Hematopoietic multipotent progenitor cell treated with erythropoietin and hydrocortisone succinate and interleukin-3 and kit ligand, for 17 days (in vitro differentiated cells): Measurements from ENCODE around the gene ADAMTSL2.

Experiments
- DNase-seq: peaks from one replicate; pipeline ENCODE4 v3.0.0-alpha.2; 2015; ENCODE audit warnings: low spot score

ADAMTSL2 gene

DNA sequence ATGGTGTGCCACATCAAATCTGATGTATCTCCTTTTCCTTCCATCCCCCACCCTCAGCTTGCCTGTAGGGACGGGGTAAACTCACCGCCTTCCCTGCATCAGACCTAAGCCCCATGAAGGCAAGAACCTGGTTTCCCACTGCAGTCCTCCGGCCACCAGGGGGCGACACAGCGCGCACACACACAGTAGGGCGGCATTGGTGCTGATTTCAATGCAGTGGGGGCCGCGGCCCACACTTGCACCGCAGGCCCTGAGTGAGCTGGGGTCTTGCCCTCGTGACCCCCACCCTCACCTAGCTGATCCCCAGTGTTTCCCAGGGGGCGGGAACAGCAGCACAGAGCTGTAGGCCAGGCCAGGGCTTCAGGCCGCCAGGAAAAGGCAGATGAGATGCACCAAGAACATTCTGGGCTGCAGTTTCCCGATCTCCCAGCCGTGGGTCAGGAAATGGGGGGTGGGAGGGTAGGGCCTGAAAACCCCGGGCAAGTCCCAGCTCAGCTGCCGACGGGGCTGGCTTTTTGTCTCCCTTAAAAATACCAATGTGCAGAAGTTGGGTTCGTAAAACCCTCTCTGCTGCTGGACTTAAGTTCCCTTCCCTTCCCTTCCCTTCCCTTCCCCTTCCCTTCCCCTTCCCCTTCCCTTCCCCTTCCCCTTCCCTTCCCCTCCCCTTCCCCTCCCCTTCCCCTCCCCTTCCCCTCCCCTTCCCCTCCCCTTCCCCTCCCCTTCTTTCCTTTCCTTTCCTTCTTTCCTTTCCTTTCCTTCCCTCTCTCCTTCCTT, 55.1 kb downstream of the ADAMTSL2 start:
- peak; percentile 38 for DNase-seq

DNA sequence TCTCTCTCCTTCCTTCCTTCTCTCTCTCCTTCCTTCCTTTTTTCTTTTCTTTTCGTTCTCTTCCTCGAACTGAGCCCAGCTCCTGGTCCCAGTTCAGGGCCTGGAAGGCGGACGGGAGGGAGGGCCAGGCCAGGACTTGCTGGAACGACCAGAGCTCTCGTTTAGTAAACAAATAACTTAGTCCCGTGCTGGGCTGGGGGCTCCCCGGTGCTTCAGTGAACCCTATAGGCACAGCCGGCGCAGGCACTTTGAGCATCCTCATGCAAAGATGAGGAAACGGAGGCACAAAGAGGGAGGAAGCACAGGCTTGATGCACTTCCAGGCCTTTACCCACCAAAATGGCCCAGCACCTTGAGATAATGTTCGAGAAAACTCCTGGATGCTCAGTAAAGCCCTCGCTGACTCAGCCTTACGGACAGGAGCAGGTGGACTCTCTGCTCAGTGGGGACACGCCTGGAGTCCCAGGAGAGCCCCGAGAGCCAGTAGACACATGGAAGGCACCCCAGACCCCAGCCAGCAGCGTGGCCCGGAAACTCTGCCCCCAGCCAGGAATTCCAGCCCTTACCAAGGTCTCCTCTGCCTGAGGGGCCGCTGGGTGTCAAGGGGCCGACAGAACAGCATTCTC, 55.8 kb downstream of the ADAMTSL2 start:
- no peak for DNase-seq

DNA sequence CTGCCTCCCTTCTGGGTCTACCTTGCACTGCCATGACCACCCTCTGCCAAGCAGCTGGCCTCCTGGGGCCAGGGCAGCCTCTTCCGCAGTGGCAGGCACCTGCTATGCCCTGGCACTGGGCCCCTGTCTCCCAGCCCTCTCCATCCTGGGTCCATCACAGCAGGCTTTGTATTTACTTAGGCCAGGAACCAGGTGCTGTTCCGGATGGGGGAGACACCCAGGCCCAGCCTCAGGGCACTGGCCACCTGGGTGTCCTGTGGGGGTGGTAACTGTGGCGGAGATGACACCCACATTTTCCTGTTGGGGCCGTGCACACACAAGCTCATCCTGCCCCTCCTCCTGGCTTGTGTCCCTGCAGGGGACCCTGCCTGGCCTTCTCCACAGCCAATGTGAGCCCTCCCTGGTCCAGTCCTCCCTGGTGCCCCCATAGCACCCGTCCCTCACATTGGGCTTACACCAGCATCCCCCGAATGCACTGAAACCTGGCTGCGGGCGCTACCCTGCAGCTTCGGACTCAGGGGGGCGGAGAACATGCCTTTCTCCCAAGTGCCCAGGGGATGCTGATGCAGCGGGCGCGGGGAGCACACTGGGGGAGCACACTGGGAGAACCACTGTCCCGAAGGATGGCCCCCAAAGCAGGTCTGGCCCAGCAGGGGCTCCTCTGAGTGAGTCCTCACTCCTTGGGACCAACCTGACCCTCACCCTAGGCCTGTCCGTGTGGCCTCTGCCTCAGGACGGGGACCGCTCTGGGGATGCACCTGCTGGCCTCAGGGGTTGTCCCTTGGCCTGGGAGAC, 56.8 kb downstream of the ADAMTSL2 start:
- no peak for DNase-seq

- no peak for DNase-seq
Measured at GRCh38 chr9:133591985-133592384, 57.5 kb downstream of the ADAMTSL2 start.

DNA sequence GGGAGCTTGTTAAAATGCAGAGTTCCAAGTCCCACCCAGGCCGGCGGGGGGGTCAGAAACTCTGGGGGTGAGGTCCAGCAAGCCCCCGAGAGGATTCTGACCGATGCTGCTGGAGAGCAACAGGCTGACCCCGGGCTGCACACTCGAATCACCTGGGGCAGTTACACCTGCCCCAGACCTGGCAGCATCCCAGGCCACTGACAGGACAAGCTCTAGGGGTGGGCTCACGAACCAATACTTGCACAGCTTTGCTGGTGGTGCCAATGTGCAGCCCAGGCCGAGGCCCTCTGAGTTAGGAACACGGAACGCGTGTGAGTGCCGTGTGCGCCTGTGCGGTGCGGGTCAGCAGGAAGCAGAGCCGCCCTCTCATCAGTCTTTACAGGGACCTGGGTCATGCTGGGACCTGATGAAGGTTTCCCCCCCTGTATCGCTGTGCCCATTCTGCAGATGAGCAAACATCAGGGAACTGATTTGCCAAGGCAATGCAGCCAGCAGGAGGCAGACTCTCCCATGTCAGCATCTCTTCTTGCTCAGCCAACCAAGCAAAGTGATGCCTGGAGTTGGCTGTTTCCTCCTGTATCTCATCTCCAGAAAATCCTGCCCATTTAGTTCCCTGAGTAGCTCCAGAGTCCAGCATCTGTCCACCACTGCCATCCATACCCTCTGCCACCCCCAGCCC, 58.4 kb downstream of the ADAMTSL2 start:
- no peak for DNase-seq

- no peak for DNase-seq
Measured at GRCh38 chr9:133593587-133594253, 59.2 kb downstream of the ADAMTSL2 start.

- no peak for DNase-seq
Measured at GRCh38 chr9:133594310-133594709, 59.8 kb downstream of the ADAMTSL2 start.

GRCh38 chr9:133595910-133596309, 61.4 kb downstream of the ADAMTSL2 start:
- no peak for DNase-seq

GRCh38 chr9:133597316-133597957, 62.9 kb downstream of the ADAMTSL2 start:
- no peak for DNase-seq

DNA sequence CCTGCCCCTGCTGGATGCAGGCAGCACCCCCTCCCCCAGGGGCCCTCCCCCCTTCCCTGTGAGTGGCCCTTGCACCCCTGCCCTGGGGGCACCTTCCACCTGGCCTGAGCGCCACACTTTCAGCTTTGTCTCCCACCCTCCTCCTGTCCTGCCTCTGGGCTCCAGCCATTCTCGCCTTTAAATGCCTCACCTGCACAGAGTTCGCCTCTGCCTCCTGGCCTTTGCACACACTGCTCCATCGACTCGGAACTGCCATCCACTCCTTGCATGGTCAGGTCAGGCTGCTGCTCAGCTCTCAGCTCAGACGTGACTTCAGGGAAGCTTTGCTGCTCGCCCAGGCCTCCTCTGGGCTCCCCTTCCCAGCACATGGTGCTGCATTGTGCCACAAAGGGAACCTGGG, 64.5 kb downstream of the ADAMTSL2 start:
- no peak for DNase-seq

- no peak for DNase-seq
Measured at GRCh38 chr9:133599470-133600173, 65.1 kb downstream of the ADAMTSL2 start.

- DNase-seq, result no peak
Measured at GRCh38 chr9:133600739-133601138, 66.2 kb downstream of the ADAMTSL2 start.

DNA sequence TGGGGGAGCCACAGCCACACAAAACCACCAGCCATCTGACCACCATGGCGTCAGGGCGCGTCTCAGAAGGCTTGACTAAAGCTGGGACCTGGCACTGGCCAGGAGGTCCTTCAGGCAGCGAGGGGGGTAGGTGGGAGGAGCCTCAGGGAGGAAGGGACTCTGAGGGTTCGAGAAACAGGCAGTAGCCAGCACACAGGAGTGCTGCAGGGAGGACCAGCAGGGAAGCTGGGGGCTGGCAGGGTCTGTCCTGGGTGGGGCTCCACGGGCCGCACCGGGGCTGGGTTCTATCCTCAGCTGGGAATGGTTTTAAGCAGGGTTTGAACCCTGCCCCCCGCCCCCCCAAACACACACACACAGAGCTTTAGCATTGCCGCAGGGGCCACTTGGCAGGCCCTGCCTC, 67.2 kb downstream of the ADAMTSL2 start:
- no peak for DNase-seq

DNA sequence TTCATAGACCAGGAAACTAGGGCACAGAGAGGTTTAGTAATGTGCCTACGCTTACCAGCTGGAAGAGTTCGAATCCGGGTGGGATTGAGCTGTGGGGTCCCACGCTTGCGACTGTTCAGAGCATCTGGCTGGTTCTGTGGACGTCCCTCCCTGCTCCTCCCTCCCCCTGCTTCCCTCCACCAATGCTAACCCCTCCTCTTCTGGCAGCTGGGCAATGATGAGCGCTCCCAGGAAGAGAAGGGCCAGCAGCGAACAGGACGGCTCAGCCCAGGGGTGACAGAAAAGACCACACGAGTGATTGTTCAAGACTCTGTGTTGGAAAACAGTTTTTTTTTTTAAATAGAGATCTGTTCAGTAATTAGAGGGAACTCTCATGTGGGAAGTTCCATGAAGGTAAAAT, 67.8 kb downstream of the ADAMTSL2 start:
- no peak for DNase-seq

DNA sequence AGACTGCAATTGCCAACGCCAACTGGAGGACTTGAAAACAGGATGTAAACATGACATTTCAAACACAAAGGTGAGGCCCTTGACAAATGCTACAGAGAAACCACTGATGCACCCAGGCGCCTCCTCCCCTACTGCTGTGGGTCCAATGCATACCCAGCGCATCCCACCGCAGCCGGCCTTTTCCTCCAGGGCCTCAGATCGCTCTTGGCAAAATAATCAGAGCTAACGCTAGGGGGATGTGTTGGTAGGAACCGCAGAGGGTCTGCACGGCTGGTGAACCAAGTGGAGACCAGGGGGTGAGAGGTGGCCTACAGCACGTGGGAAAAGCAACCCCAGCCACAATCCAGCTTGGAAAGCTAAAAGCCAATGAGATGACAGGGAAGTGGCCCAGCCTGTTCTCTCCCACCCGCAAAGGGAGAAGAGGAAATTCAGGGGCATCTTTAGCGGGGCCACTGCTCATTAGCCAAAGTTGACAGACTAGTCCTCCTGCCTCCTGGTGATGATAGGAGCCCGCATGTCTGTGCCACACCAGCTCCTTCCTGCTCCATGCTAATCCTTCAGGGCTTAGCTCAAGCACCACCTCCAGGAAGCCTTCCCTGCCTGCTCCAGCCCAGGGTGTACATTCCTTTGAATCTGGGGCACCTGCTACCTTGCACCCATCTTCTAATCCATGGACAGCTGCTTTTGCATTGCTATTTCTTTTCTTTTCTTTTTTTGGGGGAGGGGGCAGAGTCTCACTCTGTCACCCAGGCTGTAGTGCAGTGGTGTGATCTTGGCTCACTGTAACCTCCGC, 68.8 kb downstream of the ADAMTSL2 start:
- DNase-seq, result no peak

DNA sequence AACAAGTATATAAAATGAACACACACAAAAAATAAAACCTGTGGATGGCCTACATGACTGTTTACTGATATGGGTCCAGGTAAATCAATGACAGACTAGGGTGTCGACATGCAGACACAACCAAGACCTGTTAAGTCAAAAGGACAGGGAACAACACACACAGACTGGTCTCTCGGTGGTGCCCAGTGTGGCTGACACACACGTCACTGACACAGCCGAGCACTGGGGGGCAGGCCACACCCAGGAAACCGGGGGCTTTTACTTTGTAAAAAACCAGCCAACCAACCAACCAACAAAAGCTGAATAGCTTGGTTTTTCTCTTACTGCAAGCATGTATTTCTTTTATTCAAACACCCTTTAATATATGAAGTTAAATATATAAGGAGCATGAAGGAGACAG, 69.7 kb downstream of the ADAMTSL2 start:
- DNase-seq, result no peak

- DNase-seq, result no peak
Measured at GRCh38 chr9:133604856-133605255, 70.4 kb downstream of the ADAMTSL2 start.

DNA sequence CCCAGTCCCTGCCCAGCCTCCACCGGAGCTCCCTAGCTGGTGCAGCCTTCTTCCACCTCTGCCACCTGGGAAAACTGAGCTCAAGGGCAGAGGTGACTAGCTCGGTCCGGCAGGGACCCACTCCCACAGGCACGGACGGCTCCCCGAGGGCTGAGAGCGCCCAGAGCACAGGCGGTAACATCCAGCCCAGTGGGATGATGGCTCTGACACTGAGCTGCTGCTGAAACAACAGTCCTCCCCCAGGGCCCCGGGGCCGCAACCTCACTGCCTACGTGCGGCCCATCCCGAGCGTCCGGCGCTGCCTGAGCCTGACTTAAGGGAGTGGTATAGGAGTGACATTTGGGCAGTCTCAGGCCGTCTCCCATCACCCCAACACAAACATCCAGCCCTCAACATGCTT, 70.9 kb downstream of the ADAMTSL2 start:
- DNase-seq, result no peak

GRCh38 chr9:133605856-133606707, 71.6 kb downstream of the ADAMTSL2 start:
- DNase-seq, result no peak
